D341Med (cell line): Measurements from ENCODE around the gene SNTB2.
"Not testable (repeated sequence)": the region's sequence is repeated elsewhere in the genome, so short reads cannot be mapped to it uniquely, and the experiment has no call there.

Experiments
- DNase-seq: peaks from one replicate; pipeline ENCODE4 v3.0.0; 2012; ENCODE audit warnings: low spot score

SNTB2 gene

GRCh38 chr16:69286941-69287713 is 100.2 kb downstream of the SNTB2 start:
- no peak for DNase-seq

DNA sequence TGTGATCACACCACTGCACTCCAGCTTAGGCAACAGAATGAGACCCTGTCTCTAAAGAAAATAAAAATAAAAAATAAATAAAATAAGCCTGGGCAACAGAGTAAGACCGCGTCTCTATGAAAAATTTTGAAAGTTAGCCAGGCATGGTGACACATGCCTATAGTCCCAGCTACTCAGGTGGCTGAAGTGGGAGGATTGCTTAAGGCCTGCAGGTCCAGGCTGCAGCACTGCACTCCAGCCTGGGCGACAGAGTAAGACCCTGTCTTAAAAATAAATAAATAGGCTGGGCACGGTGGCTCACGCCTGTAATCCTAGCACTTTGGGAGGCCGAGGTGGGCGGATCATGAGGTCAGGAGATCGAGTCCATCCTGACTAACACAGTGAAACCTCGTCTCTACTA is 104.7 kb downstream of the SNTB2 start:
- DNase-seq, result not testable (repeated sequence)

DNA sequence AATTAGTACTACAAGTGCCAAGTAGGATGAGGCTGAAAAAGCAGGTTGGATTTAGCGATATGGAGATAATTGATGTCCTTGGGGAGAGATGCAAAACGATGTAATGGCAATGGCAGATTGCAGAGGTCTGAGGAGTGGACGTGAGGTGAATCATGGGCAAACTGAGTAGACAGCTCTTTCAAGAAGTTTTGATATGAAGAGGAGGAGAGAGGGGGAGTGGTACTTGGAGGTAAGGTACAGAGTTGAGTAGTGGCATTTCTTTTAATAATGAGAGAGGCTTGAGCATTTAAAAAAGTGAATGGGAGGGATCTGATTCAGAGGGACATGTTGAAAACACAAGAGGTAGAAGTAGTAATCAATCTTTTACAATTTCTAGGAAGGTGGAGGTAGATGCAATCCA is 106.4 kb downstream of the SNTB2 start:
- DNase-seq, result no peak

GRCh38 chr16:69294051-69294450 is 107.1 kb downstream of the SNTB2 start:
- DNase-seq, result no peak

DNA sequence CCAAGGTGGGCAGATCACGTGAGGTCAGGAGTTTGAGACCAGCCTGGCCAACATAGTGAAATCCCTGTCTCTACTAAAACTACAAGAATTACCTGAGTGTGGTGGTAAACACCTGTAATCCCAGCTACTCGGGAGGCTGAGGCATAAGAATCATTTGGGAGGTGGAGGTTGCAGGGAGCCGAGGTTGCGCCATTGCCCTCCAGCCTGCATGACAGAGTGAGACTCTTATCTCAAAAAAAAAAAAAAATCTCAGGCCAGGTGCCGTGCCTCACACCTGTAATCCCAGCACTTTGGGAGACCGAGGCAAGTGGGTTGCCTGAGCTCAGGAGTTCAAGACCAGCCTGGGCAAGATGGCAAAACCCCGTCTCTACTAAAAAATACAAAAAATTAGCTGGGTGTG is 109.8 kb downstream of the SNTB2 start:
- not testable (repeated sequence) for DNase-seq

GRCh38 chr16:69298261-69298660 is 111.3 kb downstream of the SNTB2 start:
- DNase-seq, result no peak

- DNase-seq, result no peak
Measured at GRCh38 chr16:69301187-69301586, 114.2 kb downstream of the SNTB2 start.

DNA sequence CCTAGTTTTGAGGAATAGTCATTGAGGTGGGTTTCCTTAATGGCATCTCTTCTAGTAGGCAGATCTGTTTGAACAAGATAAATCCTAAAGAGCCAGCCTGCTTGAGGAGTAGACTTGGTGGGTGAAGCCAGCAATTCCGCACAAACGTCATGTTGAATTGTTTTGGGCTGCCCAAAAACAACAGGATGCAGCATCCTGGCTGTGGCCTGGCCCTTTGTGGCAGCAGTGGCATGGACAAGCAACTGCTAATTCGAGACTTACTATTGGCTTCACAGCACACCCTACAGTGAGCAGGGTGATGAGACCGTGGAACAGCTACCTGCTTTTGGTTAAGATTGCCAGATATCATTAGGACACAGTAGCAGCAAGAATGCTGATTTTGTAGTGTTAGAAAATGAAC is 114.9 kb downstream of the SNTB2 start:
- no peak for DNase-seq

GRCh38 chr16:69302301-69302700 is 115.3 kb downstream of the SNTB2 start:
- DNase-seq, result no peak

DNA sequence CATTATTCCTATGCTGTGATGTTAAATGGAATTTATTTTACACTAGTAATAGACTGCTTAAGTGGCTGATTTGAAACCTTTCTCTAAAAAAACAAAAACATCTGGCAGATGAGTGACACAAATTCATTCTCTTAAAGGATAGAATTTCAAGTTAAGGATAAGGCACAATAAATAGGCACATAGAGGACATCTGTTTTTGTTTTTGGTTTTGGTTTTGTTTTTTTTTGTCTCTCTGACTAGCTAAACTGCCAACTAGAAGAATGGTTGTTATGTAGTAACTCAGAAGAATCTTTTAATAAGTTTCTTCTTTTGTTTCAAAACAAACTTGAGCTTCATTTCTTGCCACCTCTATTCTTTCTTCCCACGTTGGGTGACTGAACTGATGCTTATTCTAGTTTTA is 119.1 kb downstream of the SNTB2 start:
- no peak for DNase-seq

DNA sequence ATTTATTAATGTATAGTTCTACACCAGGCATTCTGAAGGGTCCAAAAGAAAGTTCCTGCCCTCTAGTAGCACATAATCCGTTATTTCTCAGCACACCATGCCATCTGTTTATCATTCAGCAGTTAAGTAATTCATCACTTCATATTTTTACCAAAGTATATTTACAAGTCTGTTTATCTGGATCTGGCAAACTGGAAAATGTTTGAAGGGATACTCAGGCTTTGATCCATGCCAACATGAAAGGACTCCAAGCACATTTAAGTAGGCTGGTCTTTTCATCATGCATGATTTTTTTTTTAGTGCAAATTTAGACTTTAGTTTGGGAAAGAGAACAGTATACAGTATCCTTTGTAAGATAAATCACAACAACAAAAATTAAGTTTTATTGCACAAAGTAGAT is 120.1 kb downstream of the SNTB2 start:
- DNase-seq, result no peak

DNA sequence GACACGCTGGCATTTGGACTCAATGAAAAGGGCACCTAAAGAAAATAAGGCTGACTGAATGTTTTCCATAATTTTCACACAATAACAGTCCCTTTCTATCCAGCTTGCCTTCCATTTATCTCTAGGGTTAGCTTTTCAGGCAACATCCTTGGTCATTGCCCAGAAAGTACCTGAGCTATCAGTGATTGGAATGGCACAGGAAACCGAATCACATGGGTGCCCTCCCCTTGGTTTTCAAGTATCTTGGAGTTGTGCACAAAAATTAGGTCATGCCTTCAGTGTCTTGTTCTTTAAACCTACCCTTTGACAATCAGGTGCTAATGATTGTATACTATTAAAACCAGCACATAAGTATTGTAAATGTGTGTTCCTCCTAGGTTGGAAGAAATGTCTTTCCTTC is 120.9 kb downstream of the SNTB2 start:
- DNase-seq, result no peak

DNA sequence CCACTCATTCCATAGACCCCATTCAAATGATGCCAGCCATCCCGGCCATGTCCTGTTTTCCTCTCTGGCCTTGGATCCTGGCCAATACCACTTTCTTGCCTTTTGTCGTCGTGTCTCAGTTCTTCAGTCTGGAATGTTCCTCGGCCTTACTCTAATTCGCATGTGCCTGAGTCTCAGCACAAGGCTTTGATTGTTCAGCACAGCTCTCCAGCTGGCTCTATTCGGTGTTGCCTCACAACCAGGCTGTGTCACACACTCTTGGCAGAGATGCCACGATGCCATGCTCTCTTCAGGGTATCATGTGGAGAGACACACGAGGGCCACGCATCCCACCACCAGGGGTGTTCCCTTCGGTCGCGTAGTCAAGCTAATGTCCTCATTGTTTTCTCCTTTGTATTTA is 122.4 kb downstream of the SNTB2 start:
- DNase-seq, result no peak

- DNase-seq, result peak; percentile 98
Measured at GRCh38 chr16:69310653-69311532, 123.9 kb downstream of the SNTB2 start, which contains the start of gene VPS4A. Gene VPS4A (plus strand): TSS chr16:69311350. CDS start chr16:69311512, 162 bp downstream.

- peak; percentile 68 for DNase-seq
Measured at GRCh38 chr16:69311533-69312387, 124.8 kb downstream of the SNTB2 start.

GRCh38 chr16:69313469-69313868 is 126.5 kb downstream of the SNTB2 start:
- DNase-seq, result no peak

DNA sequence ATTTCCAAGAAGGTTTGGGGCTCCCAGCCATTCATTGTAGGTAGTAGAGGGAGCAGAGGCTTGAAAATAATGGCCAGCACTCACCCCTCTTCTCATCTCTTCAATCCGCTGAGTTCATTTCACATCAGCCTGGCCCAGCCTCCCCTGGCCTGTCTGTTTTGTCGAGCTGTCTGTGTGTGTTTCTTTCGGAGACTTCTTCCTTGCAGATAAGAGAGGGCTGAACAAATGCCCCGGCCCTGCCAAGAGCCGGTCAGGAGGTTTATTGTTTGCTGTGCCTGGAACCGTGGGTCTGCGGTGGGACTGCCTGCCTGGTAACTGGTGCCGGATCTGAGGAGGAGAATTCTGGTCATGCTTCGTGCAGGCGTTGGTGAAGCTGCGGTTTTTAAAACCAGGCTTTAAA is 127.6 kb downstream of the SNTB2 start:
- no peak for DNase-seq

DNA sequence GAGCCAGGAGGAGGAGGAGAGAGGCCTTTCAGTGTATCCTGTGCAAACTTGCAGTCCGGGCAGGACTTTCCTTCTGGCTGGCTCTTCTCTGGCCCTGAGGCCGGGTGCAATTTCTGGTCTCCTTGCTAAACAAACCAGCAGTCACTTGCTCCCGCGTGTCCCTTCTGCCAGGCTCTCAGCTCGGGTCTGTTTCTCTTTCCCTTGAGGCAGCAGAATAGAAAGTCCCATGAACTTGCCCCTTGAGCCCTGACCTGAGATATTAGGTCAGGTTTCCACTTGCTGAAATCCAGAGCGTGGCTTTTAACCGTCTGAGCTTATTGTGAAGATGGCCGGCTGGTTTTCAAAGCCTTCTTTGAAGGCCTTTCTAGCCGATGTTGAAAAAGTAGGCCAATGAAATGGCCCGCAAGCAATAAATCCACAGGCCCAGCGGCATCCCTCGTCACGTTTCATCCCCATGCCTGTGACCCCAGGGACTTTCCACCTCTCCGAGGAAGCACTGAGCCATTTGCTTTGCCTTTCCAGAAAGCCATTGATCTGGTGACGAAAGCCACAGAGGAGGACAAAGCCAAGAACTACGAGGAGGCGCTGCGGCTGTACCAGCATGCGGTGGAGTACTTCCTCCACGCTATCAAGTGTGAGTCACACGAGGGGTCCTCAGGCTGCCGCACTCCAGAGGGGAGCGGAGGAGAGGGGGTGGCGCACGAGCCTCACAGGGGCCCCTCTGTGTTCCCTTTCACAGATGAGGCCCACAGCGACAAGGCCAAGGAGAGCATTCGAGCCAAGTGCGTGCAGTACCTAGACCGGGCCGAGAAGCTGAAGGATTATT is 128.7 kb downstream of the SNTB2 start:
- no peak for DNase-seq

DNA sequence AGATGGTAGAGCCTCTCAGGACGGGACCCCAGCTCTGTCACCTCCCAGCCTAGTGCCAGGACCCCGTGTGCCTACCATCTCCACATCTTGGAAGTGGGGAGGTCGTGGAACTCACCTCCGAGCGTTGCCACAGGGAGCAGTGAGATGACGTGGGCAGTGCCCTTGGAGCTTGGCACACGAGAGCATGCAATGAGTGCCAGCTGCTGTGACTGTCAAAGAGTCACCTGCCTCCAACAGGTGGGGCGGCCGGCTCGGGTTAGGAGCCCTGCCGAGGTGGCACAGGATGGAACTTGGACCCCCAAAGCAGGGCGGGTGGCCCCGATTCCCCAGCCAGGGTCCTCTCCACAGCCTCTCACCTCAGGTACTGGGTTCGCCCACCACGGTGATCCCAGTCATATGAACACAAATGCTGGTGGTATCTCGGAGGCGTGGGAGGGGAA is 129.7 kb downstream of the SNTB2 start:
- DNase-seq, result no peak

DNA sequence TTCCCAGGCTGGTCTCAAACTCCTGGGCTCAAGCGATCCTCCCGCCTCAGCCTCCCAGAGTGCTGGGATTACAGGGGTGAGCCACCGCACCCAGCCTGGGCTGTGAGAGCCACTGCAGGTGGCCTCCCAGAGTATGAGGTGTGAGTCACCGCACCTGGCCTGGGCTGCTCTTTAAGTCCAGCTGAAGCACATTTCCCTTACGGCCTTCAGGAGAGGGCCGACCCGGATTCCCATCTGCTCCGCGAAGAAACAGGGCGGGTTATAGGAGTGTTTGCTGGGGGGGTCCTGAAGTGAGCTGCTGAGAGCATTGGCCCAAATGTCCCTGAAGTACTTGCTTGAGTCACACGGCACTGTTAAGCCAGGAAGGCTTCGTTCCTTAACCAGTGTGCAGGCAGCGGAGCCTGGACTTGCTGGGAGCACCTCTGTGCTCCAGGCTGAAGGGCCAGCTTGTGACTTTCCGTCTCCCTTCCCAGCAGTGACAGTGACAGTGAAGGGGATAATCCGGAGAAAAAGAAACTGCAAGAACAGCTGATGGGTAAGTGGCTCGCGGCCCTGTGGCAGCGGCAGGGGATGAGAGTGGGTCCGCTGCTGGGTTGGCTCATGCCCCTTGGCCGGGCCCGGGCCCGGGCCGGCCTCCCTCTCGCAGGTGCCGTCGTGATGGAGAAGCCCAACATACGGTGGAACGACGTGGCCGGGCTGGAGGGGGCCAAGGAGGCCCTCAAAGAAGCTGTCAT is 131.4 kb downstream of the SNTB2 start:
- DNase-seq, result no peak

DNA sequence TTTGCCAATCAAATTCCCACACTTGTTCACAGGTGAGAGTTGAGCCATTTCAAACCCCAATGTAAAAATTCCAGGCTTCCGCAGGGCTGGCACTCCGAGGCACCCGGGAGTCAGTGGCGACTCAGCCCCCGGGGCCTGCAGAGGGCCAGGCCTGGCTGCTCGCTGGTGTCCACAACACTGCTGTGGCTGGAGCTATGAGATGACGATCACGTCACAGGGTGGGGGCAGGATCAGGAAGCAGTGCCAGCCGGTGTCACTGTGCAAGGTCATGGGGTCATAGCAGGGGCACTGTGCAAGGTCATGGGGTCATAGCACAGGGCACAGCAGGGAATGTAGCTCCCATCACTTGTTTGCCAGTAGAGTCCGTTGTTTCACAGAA is 131.9 kb downstream of the SNTB2 start:
- no peak for DNase-seq
